MCF 10A (cell line): ENCODE data around the gene CYREN. TPM values are rescaled to one million over a fixed set of nuclear protein-coding genes. Genes with fewer than 3 reads are reported as not detected.

Experiments
- BruUV-seq: library from RNA; stranded (reverse); fragments of 400-500 nt; replicated peaks from 2 replicates; lab custom pipeline; 2021; lab: Mats Ljungman, UMichigan
- CTCF ChIA-PET: fragments of 300-600 bp; sonication (Branson Sonifier 250); formaldehyde crosslinking; extraction: SDS; loops from one replicate; lab custom pipeline; 2021; ENCODE audit warnings: antibody characterized with exemption, inconsistent platforms; lab: Yijun Ruan, JAX
- POLR2A ChIA-PET: fragments of 300-600, 350-650 bp; sonication (Branson Sonifier 250); formaldehyde crosslinking; extraction: SDS; loops from one replicate; lab custom pipeline; 2020; ENCODE audit warnings: antibody characterized with exemption, inconsistent platforms; lab: Yijun Ruan, JAX
- DNase-seq: peaks from one replicate; pipeline ENCODE4 v3.0.0-alpha.2; 2018; ENCODE audit not compliant: unreplicated experiment
- H3K27ac Mint-ChIP-seq: one replicate; pipeline ENCODE4 v1.8.0; 2022; ENCODE audit warnings: mild to moderate bottlenecking, low read depth, mixed read lengths; ENCODE audit not compliant: unreplicated experiment
- H3K27me3 Mint-ChIP-seq: one replicate; pipeline ENCODE4 v1.8.0; 2022; ENCODE audit warnings: mixed read lengths; ENCODE audit not compliant: insufficient read depth, unreplicated experiment
- H3K36me3 Mint-ChIP-seq: one replicate; pipeline ENCODE4 v1.8.0; 2022; ENCODE audit warnings: mild to moderate bottlenecking, moderate library complexity, mixed read lengths; ENCODE audit not compliant: insufficient read depth, unreplicated experiment
- H3K4me1 Mint-ChIP-seq: one replicate; pipeline ENCODE4 v1.8.0; 2022; ENCODE audit warnings: mixed read lengths; ENCODE audit not compliant: insufficient read depth, unreplicated experiment
- H3K4me3 Mint-ChIP-seq: one replicate; pipeline ENCODE4 v1.8.0; 2022; ENCODE audit warnings: mild to moderate bottlenecking, moderate library complexity, mixed read lengths; ENCODE audit not compliant: unreplicated experiment
- H3K9me3 Mint-ChIP-seq: one replicate; pipeline ENCODE4 v1.8.0; 2022; ENCODE audit warnings: mixed read lengths; ENCODE audit not compliant: unreplicated experiment
- intact Hi-C: fragments of 100-400 bp; cut with micrococcal nuclease; formaldehyde crosslinking; loops from 2 replicates; pipeline ENCODE4 v1.14.1; 2022
- total RNA-seq: library from RNA; stranded (reverse); gene quantifications from 2 replicates; pipeline ENCODE4 v1.2.3, GENCODE V29; 2022
- TF ChIP-seq, protein P1 (sequence below): fragments of 200-600 bp; IDR thresholded peaks from one replicate; pipeline ENCODE4 v1.8.0; 2022; ENCODE audit warnings: antibody characterized with exemption, mild to moderate bottlenecking; ENCODE audit not compliant: unreplicated experiment

The CYREN gene
- total RNA-seq, 1 experiment from 2014 or later = 66.0 TPM

DNA sequence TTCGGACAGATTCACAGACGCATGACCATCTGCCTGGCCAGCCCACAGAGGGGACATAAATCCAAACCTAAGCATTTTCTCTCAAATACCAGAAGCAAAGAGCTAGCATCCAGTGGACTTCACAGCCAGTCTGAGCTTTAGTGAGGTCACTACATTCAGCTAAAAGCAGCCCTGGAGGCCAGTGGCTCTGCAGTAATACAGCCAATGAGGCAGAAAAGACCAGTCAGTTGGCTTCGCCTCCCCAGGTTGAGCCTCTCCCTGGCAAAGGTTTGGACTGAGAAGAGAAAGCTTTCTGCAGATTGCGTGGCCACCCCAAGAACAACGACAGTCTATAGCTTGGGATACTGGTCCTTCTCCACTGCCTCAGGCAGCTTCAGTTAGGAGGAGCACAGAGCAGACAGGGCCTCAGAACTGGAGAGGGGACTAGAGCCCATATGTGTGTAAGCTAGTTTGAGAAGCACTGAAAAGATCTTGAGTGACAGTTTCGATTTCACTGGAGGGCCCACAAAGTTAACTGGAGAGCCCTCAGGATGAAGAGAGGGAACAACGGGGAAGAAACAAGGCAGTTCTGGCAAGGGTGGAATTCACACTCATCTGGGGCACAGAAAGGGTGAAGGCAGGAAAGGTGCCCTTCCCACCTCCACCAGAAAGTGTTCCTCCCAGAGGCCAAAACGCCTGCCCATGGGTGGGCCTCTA, 37.0 kb upstream of the CYREN start:
- CTCF ChIA-PET = no interaction called here
- TF ChIP-seq, protein P1, sequence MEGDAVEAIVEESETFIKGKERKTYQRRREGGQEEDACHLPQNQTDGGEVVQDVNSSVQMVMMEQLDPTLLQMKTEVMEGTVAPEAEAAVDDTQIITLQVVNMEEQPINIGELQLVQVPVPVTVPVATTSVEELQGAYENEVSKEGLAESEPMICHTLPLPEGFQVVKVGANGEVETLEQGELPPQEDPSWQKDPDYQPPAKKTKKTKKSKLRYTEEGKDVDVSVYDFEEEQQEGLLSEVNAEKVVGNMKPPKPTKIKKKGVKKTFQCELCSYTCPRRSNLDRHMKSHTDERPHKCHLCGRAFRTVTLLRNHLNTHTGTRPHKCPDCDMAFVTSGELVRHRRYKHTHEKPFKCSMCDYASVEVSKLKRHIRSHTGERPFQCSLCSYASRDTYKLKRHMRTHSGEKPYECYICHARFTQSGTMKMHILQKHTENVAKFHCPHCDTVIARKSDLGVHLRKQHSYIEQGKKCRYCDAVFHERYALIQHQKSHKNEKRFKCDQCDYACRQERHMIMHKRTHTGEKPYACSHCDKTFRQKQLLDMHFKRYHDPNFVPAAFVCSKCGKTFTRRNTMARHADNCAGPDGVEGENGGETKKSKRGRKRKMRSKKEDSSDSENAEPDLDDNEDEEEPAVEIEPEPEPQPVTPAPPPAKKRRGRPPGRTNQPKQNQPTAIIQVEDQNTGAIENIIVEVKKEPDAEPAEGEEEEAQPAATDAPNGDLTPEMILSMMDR = no peak
- H3K36me3 Mint-ChIP-seq = peaks cover 11% of the 10 kb centered on the region
- H3K9me3 Mint-ChIP-seq = no peaks in the 10 kb centered on the region
- BruUV-seq = no TSS peak
- H3K4me1 Mint-ChIP-seq = peaks cover 5% of the 10 kb centered on the region
- H3K27ac Mint-ChIP-seq = no peak overlapping the region
- no peak overlapping the region for H3K4me3 Mint-ChIP-seq
- POLR2A ChIA-PET = interaction anchor here (1.3 kb wide), 1 partner anchor 30 kb away, joined by 4 read pairs; no protein-coding TSS in a partner anchor
- intact Hi-C loops = no loop called here
- no peaks in the 10 kb centered on the region for H3K27me3 Mint-ChIP-seq
- DNase-seq = no peak

DNA sequence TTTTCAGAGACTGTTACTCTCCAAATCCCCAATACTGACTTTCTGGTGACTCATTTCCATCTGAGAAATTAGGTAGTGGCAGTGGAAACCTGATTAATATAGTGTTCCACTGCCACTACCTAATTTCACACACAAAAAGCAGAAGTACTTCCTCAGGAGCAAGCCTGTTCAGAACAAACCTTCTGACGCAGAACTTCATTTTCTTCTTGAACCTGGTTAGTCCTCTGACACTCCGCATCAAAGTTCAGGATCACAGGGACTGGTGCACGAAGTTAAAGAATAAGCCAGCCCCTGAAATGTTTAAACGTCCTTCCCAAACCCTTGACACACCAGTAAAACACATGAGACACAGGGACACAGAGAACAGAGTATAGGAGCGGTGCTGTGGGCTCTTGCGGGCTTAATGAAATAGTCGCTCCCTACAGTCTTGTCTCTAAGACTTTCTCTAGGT, 36.5 kb upstream of the CYREN start:
- intact Hi-C loops = no loop called here
- Mint-ChIP-seq H3K4me1 (peaks cover 5% of the 10 kb centered on the region), H3K36me3 (peaks cover 17% of the 10 kb centered on the region), H3K27me3 (no peaks in the 10 kb centered on the region), H3K27ac (no peak overlapping the region), H3K9me3 (no peaks in the 10 kb centered on the region), H3K4me3 (no peak overlapping the region)
- BruUV-seq = no TSS peak
- TF ChIP-seq, protein P1 = no peak
- POLR2A ChIA-PET = interaction anchor here (0.6 to 1.3 kb wide), 2 partner anchors 24 to 30 kb away, joined by 3 to 4 read pairs; no protein-coding TSS in a partner anchor
- CTCF ChIA-PET = no interaction called here
- no peak for DNase-seq

DNA sequence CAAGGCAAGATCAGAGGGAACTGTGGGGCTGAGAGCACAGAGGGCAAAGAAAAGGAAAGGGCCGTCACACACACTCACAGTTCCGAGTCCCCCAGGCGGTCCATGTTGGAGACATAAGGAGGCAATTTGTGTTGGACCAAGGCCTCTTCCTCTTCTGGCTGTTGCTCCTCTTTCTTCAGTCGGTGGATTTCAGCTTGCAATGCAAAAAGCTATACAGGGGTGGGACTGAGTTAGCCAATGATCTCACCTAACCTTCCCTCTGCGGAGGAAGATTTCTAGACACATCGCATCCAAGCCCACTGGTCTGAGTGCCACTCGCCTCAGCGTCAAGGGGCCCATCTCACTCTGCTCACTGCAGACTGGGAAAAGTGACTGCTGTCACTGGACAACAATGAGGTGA, 35.3 kb upstream of the CYREN start:
- Mint-ChIP-seq H3K4me1 (peaks cover 5% of the 10 kb centered on the region), H3K27me3 (no peaks in the 10 kb centered on the region), H3K36me3 (peaks cover 17% of the 10 kb centered on the region), H3K4me3 (no peak overlapping the region), H3K27ac (no peak overlapping the region), H3K9me3 (no peaks in the 10 kb centered on the region)
- intact Hi-C loops = no loop called here
- POLR2A ChIA-PET = interaction anchor here (1.7 kb wide), 1 partner anchor 35 kb away, joined by 6 read pairs; the partner anchor contains the start of gene CYREN
- CTCF ChIA-PET = interaction anchor here (0.6 to 0.7 kb wide), 3 partner anchors 12 to 22 kb away, joined by 3 read pairs; no protein-coding TSS in a partner anchor
- DNase-seq = no peak
- no TSS peak for BruUV-seq
- TF ChIP-seq, protein P1 = no peak

DNA sequence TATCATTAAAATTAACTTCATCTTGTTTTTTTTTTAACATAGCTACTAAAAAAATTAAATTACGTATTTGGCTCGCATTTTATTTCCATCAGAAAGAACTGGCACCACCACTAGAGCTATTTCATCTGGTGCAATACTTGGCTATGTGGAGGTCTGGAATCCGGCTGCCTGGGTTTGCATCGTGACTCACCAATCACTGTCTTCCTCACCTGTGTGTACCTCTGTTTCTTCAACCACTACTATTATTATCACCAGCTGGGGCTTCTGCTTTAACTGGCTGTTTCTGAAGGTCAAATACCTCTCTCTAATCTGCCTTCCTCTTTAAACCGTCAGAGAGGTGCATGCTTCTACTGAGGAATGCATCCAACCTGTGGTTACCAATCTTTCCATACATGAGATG, 34.4 kb upstream of the CYREN start:
- intact Hi-C loops = no loop called here
- H3K36me3 Mint-ChIP-seq = peaks cover 17% of the 10 kb centered on the region
- CTCF ChIA-PET = interaction anchor here (1.2 to 1.7 kb wide), 2 partner anchors 17 to 219 kb away, joined by 4 to 6 read pairs; partner anchors contain the start of gene AGBL3
- no TSS peak for BruUV-seq
- H3K4me1 Mint-ChIP-seq = peaks cover 5% of the 10 kb centered on the region
- no peaks in the 10 kb centered on the region for H3K27me3 Mint-ChIP-seq
- POLR2A ChIA-PET = interaction anchor here (1.7 kb wide), 1 partner anchor 34 kb away, joined by 6 read pairs; the partner anchor contains the start of gene CYREN
- TF ChIP-seq, protein P1 = no peak
- no peak overlapping the region for H3K27ac Mint-ChIP-seq
- peak; percentile 38 for DNase-seq
- no peak overlapping the region for H3K4me3 Mint-ChIP-seq
- no peaks in the 10 kb centered on the region for H3K9me3 Mint-ChIP-seq
